AG09319 (cell line): ENCODE measurements around the gene LCAT.

Experiments used
- DNase-seq: peaks from one replicate; pipeline ENCODE4 v3.0.0-alpha.2; 2010; ENCODE audit warnings: low read depth; ENCODE audit errors: extremely low read depth
- TF ChIP-seq, protein P1 (sequence below): IDR thresholded peaks from 2 replicates; pipeline ENCODE4 v1.5.1; 2011; ENCODE audit warnings: low read depth, mild to moderate bottlenecking, inconsistent platforms, low read length, moderate library complexity

The LCAT gene

DNA sequence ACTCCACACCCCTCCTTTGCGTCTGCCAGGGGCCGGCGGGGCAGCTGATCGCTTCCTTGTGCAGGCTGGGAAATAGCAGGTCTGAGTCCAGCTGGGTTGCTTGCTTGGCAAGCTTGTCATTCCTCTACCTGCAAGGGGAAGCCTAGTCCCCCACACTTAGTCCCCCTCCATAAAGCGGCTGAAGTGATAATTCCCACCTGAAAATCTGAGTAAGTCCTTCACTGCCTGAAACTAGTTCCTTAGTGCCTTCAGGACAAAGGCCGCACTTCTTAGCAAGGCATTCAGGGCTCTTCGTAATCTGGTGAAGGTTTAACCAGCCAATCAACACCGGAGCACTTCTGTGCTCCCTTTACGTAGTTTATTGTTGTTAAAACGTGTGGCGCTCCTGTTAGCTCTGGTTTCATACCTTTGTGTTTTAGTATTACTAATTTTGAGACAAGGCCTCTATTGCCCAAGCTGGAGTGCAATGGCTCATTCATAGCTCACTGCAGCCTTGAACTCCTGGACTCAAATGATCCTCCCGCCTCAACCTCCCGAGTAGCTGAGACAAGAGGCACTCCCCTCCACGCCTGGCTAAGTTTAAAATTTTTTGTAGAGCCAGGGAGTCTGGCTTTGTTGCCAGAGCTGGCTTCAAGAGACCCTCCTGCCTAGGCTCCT, 50.0 kb downstream of the LCAT start:
- no peak for DNase-seq
- TF ChIP-seq, protein P1, sequence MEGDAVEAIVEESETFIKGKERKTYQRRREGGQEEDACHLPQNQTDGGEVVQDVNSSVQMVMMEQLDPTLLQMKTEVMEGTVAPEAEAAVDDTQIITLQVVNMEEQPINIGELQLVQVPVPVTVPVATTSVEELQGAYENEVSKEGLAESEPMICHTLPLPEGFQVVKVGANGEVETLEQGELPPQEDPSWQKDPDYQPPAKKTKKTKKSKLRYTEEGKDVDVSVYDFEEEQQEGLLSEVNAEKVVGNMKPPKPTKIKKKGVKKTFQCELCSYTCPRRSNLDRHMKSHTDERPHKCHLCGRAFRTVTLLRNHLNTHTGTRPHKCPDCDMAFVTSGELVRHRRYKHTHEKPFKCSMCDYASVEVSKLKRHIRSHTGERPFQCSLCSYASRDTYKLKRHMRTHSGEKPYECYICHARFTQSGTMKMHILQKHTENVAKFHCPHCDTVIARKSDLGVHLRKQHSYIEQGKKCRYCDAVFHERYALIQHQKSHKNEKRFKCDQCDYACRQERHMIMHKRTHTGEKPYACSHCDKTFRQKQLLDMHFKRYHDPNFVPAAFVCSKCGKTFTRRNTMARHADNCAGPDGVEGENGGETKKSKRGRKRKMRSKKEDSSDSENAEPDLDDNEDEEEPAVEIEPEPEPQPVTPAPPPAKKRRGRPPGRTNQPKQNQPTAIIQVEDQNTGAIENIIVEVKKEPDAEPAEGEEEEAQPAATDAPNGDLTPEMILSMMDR: no peak

DNA sequence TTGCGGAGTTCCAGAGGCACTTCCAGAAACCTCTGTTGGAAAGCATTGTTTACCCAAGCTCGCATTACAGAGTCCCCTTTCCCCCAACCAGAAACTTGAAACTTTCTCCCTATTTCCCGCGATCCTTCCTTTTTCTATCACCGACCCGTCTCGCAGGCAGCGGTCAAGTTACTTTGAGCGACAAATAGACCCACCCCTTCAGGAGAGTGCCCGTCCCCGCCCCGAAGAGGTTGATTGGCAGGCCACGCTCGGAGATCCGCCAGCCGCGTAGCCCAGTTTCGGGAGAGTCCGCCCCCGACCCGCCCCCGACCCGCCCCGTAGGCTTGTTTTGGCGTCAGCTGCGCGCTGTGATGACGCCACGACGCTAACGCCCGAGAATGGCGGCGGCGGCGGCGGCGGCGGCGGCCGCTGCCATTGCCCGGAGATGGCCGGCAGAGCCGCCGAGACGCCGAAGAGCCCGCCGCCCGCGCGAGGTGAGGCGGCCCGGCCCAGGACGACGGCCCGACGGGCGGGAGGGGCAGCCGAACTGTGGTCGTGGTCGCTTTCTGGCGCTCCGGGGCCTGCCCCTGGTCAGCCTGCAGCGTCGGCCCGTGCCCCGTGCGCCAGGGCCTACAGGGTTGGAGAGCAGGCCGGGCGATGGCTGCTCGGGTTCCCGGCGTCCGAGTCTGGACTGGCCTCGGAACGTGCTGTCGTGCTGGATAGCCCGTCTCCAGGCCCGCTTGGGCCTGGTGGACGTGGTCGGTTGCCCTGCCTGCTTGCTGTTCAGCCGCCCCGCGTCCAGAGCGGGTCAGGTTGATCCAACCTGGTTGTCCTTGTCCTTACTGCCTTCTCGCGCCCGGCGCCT, 50.8 kb downstream of the LCAT start, which contains the start of gene PSKH1:
TSS of gene PSKH1 (plus strand) at position 356 of the 844 bp plus-strand sequence. CDS start 15,496 bp downstream, outside the sequence.
- TF ChIP-seq, protein P1: no peak
- peak; percentile 75 for DNase-seq

DNA sequence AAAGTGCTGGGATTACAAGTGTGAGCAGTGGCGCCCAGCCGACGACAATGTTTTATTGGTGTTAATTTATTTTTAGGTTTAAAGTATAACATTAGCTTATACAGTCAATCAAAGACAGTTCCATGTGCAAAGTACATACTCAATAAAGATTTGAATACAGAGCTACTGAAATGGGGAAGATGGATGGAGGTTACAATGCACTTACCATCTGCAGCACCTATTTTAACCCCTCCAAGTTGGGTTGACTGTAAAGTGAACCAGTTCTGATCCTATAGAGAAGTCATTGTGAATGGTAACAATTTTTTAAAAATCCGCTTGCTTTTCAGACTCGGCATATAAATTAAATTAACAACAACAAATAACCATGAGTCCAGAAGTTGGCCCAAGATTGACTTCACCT, 51.5 kb downstream of the LCAT start:
- no peak for DNase-seq
- TF ChIP-seq, protein P1: no peak
